ENCODE measurements around the gene SLC5A11.

- TF ChIP-seq EZH2 (IDR thresholded peaks at IDR 0.05; ENCODE audit: borderline replicate concordance, low read depth, low read length, poor library complexity, severe bottlenecking) = no peak
- no peak for TF ChIP-seq CTCF (conservative IDR thresholded peaks at IDR 0.05; ENCODE audit: low read depth, low read length)
Observed at GRCh38 chr16:24875466-24875865, 29.7 kb downstream of the SLC5A11 start.
